Duodenal mucosa (tissue), 2 donors: ENCODE measurements around the gene GADD45A.
"Not testable (repeated sequence)": the region's sequence is repeated elsewhere in the genome, so short reads cannot be mapped to it uniquely, and the experiment has no call there.

Source experiments
- H3K27ac ChIP-seq: one replicate; pipeline ENCODE4 v1.7.0; 2013; ENCODE audit warnings: low read depth, low read length
- H3K27me3 ChIP-seq, 2 donors: one replicate each; pipeline ENCODE4 v1.7.0; 2013; ENCODE audit warnings: low read length in 2 of 2, control low read depth in 1 of 2; ENCODE audit not compliant: insufficient read depth in 2 of 2, control insufficient read depth in 1 of 2
- H3K36me3 ChIP-seq, 2 donors: one replicate each; pipeline ENCODE4 v1.7.0; 2013; ENCODE audit warnings: low read length in 2 of 2, control low read depth in 1 of 2; ENCODE audit not compliant: insufficient read depth in 2 of 2, control insufficient read depth in 1 of 2
- H3K4me1 ChIP-seq, 2 donors: one replicate each; pipeline ENCODE4 v1.7.0; 2013; ENCODE audit warnings: low read length in 2 of 2, control low read depth in 1 of 2; ENCODE audit not compliant: insufficient read depth in 2 of 2, control insufficient read depth in 1 of 2
- H3K4me3 ChIP-seq, 2 donors: one replicate each; pipeline ENCODE4 v1.7.0; 2013; ENCODE audit warnings: low read length in 2 of 2, low read depth in 1 of 2
- H3K9ac ChIP-seq, 2 donors: one replicate each; pipeline ENCODE4 v1.7.0; 2013; ENCODE audit warnings: low read length in 2 of 2, low read depth in 1 of 2
- H3K9me3 ChIP-seq, 2 donors: one replicate each; pipeline ENCODE4 v1.7.0; 2013; ENCODE audit warnings: low read length in 2 of 2, control low read depth in 1 of 2; ENCODE audit not compliant: control insufficient read depth in 1 of 2

The GADD45A gene

GRCh38 chr1:67665307-67665706 lies 19.7 kb upstream of the GADD45A start:
- H3K9me3 ChIP-seq, H3K36me3 ChIP-seq, H3K27ac ChIP-seq, H3K27me3 ChIP-seq, H3K9ac ChIP-seq, H3K4me3 ChIP-seq, H3K4me1 ChIP-seq: not testable (repeated sequence)

GRCh38 chr1:67666636-67667035 lies 18.4 kb upstream of the GADD45A start:
- Histone ChIP-seq H3K27ac (no peak overlapping the region), H3K4me1 (peaks cover 3 to 10% of the 10 kb centered on the region in 2 donors), H3K9me3 (no peaks in the 10 kb centered on the region), H3K9ac (no peak overlapping the region), H3K27me3 (no peaks in the 10 kb centered on the region), H3K36me3 (no peaks in the 10 kb centered on the region), H3K4me3 (no peak overlapping the region)

- Histone ChIP-seq H3K36me3 (no peaks in the 10 kb centered on the region), H3K4me3 (no peak overlapping the region), H3K9ac (no peak overlapping the region), H3K27me3 (no peaks in the 10 kb centered on the region), H3K9me3 (no peaks in the 10 kb centered on the region), H3K4me1 (peaks cover 3 to 10% of the 10 kb centered on the region in 2 donors), H3K27ac (no peak overlapping the region)
Measured at GRCh38 chr1:67668660-67669059, 16.3 kb upstream of the GADD45A start.

- Histone ChIP-seq H3K36me3 (no peaks in the 10 kb centered on the region), H3K4me3 (no peak overlapping the region), H3K9ac (no peak overlapping the region), H3K27ac (no peak overlapping the region), H3K27me3 (no peaks in the 10 kb centered on the region), H3K9me3 (no peaks in the 10 kb centered on the region), H3K4me1 (peaks cover 3 to 16% of the 10 kb centered on the region in 2 donors)
Measured at GRCh38 chr1:67672260-67672803, 12.7 kb upstream of the GADD45A start.

GRCh38 chr1:67673468-67674201 lies 11.4 kb upstream of the GADD45A start:
- no peaks in the 10 kb centered on the region for H3K27me3 ChIP-seq
- no peak overlapping the region for H3K9ac ChIP-seq
- H3K4me1 ChIP-seq: peaks cover 3 to 12% of the 10 kb centered on the region in 2 donors
- no peaks in the 10 kb centered on the region for H3K36me3 ChIP-seq
- H3K4me3 ChIP-seq: no peak overlapping the region
- no peak overlapping the region for H3K27ac ChIP-seq
- no peaks in the 10 kb centered on the region for H3K9me3 ChIP-seq

GRCh38 chr1:67674260-67675011 lies 10.6 kb upstream of the GADD45A start:
- Histone ChIP-seq H3K4me3 (no peak overlapping the region), H3K27ac (no peak overlapping the region), H3K36me3 (no peaks in the 10 kb centered on the region), H3K27me3 (no peaks in the 10 kb centered on the region), H3K9me3 (no peaks in the 10 kb centered on the region), H3K4me1 (peaks cover 0 to 6% of the 10 kb centered on the region in 2 donors), H3K9ac (no peak overlapping the region)

- no peak overlapping the region for H3K4me3 ChIP-seq
- H3K27ac ChIP-seq: no peak overlapping the region
- H3K36me3 ChIP-seq: no peaks in the 10 kb centered on the region
Measured at GRCh38 chr1:67675800-67676199, 9.2 kb upstream of the GADD45A start.

GRCh38 chr1:67676287-67676686 lies 8.7 kb upstream of the GADD45A start:
- no peaks in the 10 kb centered on the region for H3K9me3 ChIP-seq
- no peaks in the 10 kb centered on the region for H3K27me3 ChIP-seq
- no peak overlapping the region for H3K27ac ChIP-seq
- no peaks in the 10 kb centered on the region for H3K36me3 ChIP-seq
- H3K4me3 ChIP-seq: no peak overlapping the region
- H3K9ac ChIP-seq: no peak overlapping the region
- peaks cover 0 to 6% of the 10 kb centered on the region in 2 donors for H3K4me1 ChIP-seq

More at GRCh38 chr1:67675800-67676199, 9.2 kb upstream of the GADD45A start:
- no peaks in the 10 kb centered on the region for H3K27me3 ChIP-seq
- peaks cover 0 to 6% of the 10 kb centered on the region in 2 donors for H3K4me1 ChIP-seq
- H3K9ac ChIP-seq: no peak overlapping the region
- H3K9me3 ChIP-seq: no peaks in the 10 kb centered on the region

GRCh38 chr1:67676946-67677345 lies 8.1 kb upstream of the GADD45A start:
- no peaks in the 10 kb centered on the region for H3K9me3 ChIP-seq
- H3K27me3 ChIP-seq: no peaks in the 10 kb centered on the region
- no peak overlapping the region for H3K9ac ChIP-seq
- H3K36me3 ChIP-seq: no peaks in the 10 kb centered on the region
- H3K4me3 ChIP-seq: no peak overlapping the region
- H3K27ac ChIP-seq: no peak overlapping the region
- H3K4me1 ChIP-seq: peaks cover 0 to 6% of the 10 kb centered on the region in 2 donors

- peaks cover 0 to 6% of the 10 kb centered on the region in 2 donors for H3K4me1 ChIP-seq
- H3K4me3 ChIP-seq: no peak overlapping the region
- H3K27ac ChIP-seq: no peak overlapping the region
- no peaks in the 10 kb centered on the region for H3K27me3 ChIP-seq
- H3K9ac ChIP-seq: no peak overlapping the region
- H3K36me3 ChIP-seq: no peaks in the 10 kb centered on the region
- no peaks in the 10 kb centered on the region for H3K9me3 ChIP-seq
Measured at GRCh38 chr1:67677408-67677807, 7.6 kb upstream of the GADD45A start.
